CD8-positive, alpha-beta memory T cell (primary cell): ENCODE measurements around the gene PELO. TPM values are rescaled to one million over a fixed set of nuclear protein-coding genes. Genes with fewer than 3 reads are reported as not detected.
A peak's percentile ranks its signal among the peaks of the same experiment; 100 is the strongest.

Source experiments
- CTCF ChIA-PET: fragments of 350-600 bp; sonication (Branson Sonifier 250); formaldehyde crosslinking; loops from one replicate; lab custom pipeline; 2021; ENCODE audit warnings: antibody characterized with exemption; lab: Charles Lee
- POLR2A ChIA-PET: fragments of 350-600 bp; sonication (Branson Sonifier 250); formaldehyde crosslinking; loops from one replicate; lab custom pipeline; 2021; ENCODE audit warnings: antibody characterized with exemption; lab: Charles Lee
- DNase-seq, 5 donors: peaks; one replicate each; pipeline versions ENCODE4 v3.0.0 to v3.0.0-alpha.2; 2020 to 2022; ENCODE audit warnings: mixed read lengths in 1 of 5
- H3K27ac ChIP-seq: one replicate; pipeline ENCODE4 v1.7.0; 2013; ENCODE audit warnings: low read depth, mild to moderate bottlenecking, low read length, moderate library complexity
- H3K27me3 ChIP-seq: 2 replicates; pipeline ENCODE4 v1.7.0; 2013; ENCODE audit warnings: low read length, mild to moderate bottlenecking; ENCODE audit not compliant: insufficient read depth, poor library complexity, severe bottlenecking
- H3K36me3 ChIP-seq: 2 replicates; pipeline ENCODE4 v1.7.0; 2013; ENCODE audit warnings: mild to moderate bottlenecking, low read length, moderate library complexity; ENCODE audit not compliant: insufficient read depth
- H3K4me1 ChIP-seq: 2 replicates; pipeline ENCODE4 v1.7.0; 2013; ENCODE audit warnings: mild to moderate bottlenecking, low read length, moderate library complexity; ENCODE audit not compliant: insufficient read depth
- H3K4me3 ChIP-seq: 2 replicates; pipeline ENCODE4 v1.7.0; 2013; ENCODE audit warnings: mild to moderate bottlenecking, low read length
- H3K9me3 ChIP-seq: 2 replicates; pipeline ENCODE4 v1.7.0; 2013; ENCODE audit warnings: mild to moderate bottlenecking, low read length
- H3K27ac Mint-ChIP-seq, 8 donors: one replicate each; pipeline ENCODE4 v1.8.0; 2020 to 2021; ENCODE audit warnings: mixed read lengths in 8 of 8, mild to moderate bottlenecking in 6 of 8, inconsistent platforms in 3 of 8, moderate library complexity in 3 of 8
- H3K27me3 Mint-ChIP-seq, 2 donors: one replicate each; pipeline ENCODE4 v1.8.0; 2020 to 2021; ENCODE audit warnings: mixed read lengths in 2 of 2, mild to moderate bottlenecking in 1 of 2, moderate library complexity in 1 of 2
- H3K36me3 Mint-ChIP-seq, 3 donors: one replicate each; pipeline ENCODE4 v1.8.0; 2020 to 2021; ENCODE audit warnings: mixed read lengths in 3 of 3, inconsistent platforms in 1 of 3, mild to moderate bottlenecking in 1 of 3
- H3K4me1 Mint-ChIP-seq, 3 donors: one replicate each; pipeline ENCODE4 v1.8.0; 2020 to 2021; ENCODE audit warnings: mixed read lengths in 3 of 3, inconsistent platforms in 1 of 3, mild to moderate bottlenecking in 1 of 3
- H3K4me3 Mint-ChIP-seq, 7 donors: one replicate each; pipeline ENCODE4 v1.8.0; 2020 to 2021; ENCODE audit warnings: mixed read lengths in 7 of 7, mild to moderate bottlenecking in 6 of 7, moderate library complexity in 4 of 7, inconsistent platforms in 2 of 7
- H3K9me3 Mint-ChIP-seq, 5 donors: one replicate each; pipeline ENCODE4 v1.8.0; 2020 to 2022; ENCODE audit warnings: mixed read lengths in 5 of 5, mild to moderate bottlenecking in 3 of 5, moderate library complexity in 2 of 5, inconsistent platforms in 1 of 5
- polyA plus RNA-seq: library from polyadenylated mRNA; unstranded; fragments of 300-500 nt; fragmentation: Illumina TruSeq; gene quantifications from one replicate; pipeline ENCODE4 v1.2.3, GENCODE V29; 2021
- total RNA-seq, 2 experiments: library from RNA; stranded (reverse); gene quantifications; one replicate each; pipeline ENCODE4 v1.2.3, GENCODE V29; 2021

Gene PELO
- total and polyA plus RNA-seq, 3 experiments from 2014 or later = 14.7 to 37.3 (median 35.9) TPM

GRCh38 chr5:52784737-52785136 lies 3.0 kb upstream of the PELO start:
- POLR2A ChIA-PET = no interaction called here
- Histone ChIP-seq H3K27me3 (no peaks in the 10 kb centered on the region), H3K4me3 (no peak overlapping the region), H3K4me1 (peaks cover 10% of the 10 kb centered on the region), H3K36me3 (no peaks in the 10 kb centered on the region), H3K9me3 (no peaks in the 10 kb centered on the region), H3K27ac (no peak overlapping the region)
- no peak overlapping the region for H3K27ac Mint-ChIP-seq
- no peaks in the 10 kb centered on the region for H3K27me3 Mint-ChIP-seq
- CTCF ChIA-PET = no interaction called here
- H3K9me3 Mint-ChIP-seq = no peaks in the 10 kb centered on the region
- H3K4me3 Mint-ChIP-seq = no peak overlapping the region
- peaks cover 0 to 10% (median 2%) of the 10 kb centered on the region in 3 donors for H3K36me3 Mint-ChIP-seq
- DNase-seq = no peak
- peaks cover 15 to 32% (median 31%) of the 10 kb centered on the region in 3 donors for H3K4me1 Mint-ChIP-seq

GRCh38 chr5:52786391-52786790 lies 1.3 kb upstream of the PELO start:
- Histone ChIP-seq H3K4me1 (peaks cover 10% of the 10 kb centered on the region), H3K27me3 (no peaks in the 10 kb centered on the region), H3K27ac (no peak overlapping the region), H3K4me3 (no peak overlapping the region), H3K9me3 (no peaks in the 10 kb centered on the region), H3K36me3 (no peaks in the 10 kb centered on the region)
- ChIA-PET POLR2A (no interaction called here), CTCF (interaction anchor here (1.2 to 1.8 kb wide), 7 partner anchors 15 to 122 kb away, joined by 3 to 8 read pairs (median 3); no protein-coding TSS in a partner anchor)
- no peak overlapping the region for H3K27ac Mint-ChIP-seq
- H3K4me3 Mint-ChIP-seq = peak overlapping the region in 5 of 7 donors; percentile 0 to 93 (median 91)
- no peaks in the 10 kb centered on the region for H3K27me3 Mint-ChIP-seq
- DNase-seq = no peak
- H3K36me3 Mint-ChIP-seq = peaks cover 0 to 10% (median 1%) of the 10 kb centered on the region in 3 donors
- H3K4me1 Mint-ChIP-seq = peaks cover 31 to 47% (median 47%) of the 10 kb centered on the region in 3 donors
- H3K9me3 Mint-ChIP-seq = no peaks in the 10 kb centered on the region

- H3K27ac ChIP-seq = no peak overlapping the region
These were observed 642 bp upstream of the PELO start for GRCh38 chr5:52786949-52787599.

GRCh38 chr5:52788505-52788821 lies 747 bp downstream of the PELO start:
- H3K4me1 Mint-ChIP-seq = peaks cover 41 to 57% (median 56%) of the 10 kb centered on the region in 3 donors
- H3K27ac ChIP-seq = no peak overlapping the region

More at GRCh38 chr5:52786949-52787599, 642 bp upstream of the PELO start:
- Histone ChIP-seq H3K9me3 (no peaks in the 10 kb centered on the region), H3K27me3 (no peaks in the 10 kb centered on the region), H3K4me1 (peaks cover 10% of the 10 kb centered on the region), H3K4me3 (peak overlapping the region; percentile 75), H3K36me3 (no peaks in the 10 kb centered on the region)
- CTCF ChIA-PET = interaction anchor here (1.2 to 2.9 kb wide), 13 partner anchors 9 to 129 kb away, joined by 3 to 26 read pairs (median 4); no protein-coding TSS in a partner anchor
- peak in 4 of 5 donors; percentile 6 to 68 (median 46) for DNase-seq
- POLR2A ChIA-PET = interaction anchor here (0.8 to 1.5 kb wide), 3 partner anchors 12 to 61 kb away, joined by 3 to 12 read pairs (median 4); no protein-coding TSS in a partner anchor
- no peaks in the 10 kb centered on the region for H3K27me3 Mint-ChIP-seq
- H3K4me1 Mint-ChIP-seq = peaks cover 34 to 51% (median 51%) of the 10 kb centered on the region in 3 donors
- H3K9me3 Mint-ChIP-seq = no peaks in the 10 kb centered on the region
- H3K4me3 Mint-ChIP-seq = peak overlapping the region; percentile 91 to 97 (median 93)
- H3K27ac Mint-ChIP-seq = peak overlapping the region; percentile 6 to 94 (median 52)
- peaks cover 0 to 10% (median 0%) of the 10 kb centered on the region in 3 donors for H3K36me3 Mint-ChIP-seq

GRCh38 chr5:52789378-52789777 lies 1.7 kb downstream of the PELO start:
- peaks cover 0 to 11% (median 0%) of the 10 kb centered on the region in 3 donors for H3K36me3 Mint-ChIP-seq
- POLR2A ChIA-PET = interaction anchor here (0.8 to 1.2 kb wide), 3 partner anchors 10 to 14 kb away, joined by 3 read pairs; no protein-coding TSS in a partner anchor

More at GRCh38 chr5:52788505-52788821, 747 bp downstream of the PELO start:
- peaks cover 0 to 11% (median 0%) of the 10 kb centered on the region in 3 donors for H3K36me3 Mint-ChIP-seq
- H3K27ac Mint-ChIP-seq = peak overlapping the region in 5 of 8 donors; percentile 6 to 83 (median 31)
- peak overlapping the region; percentile 75 for H3K4me3 ChIP-seq
- CTCF ChIA-PET = interaction anchor here (1.5 to 2.9 kb wide), 4 partner anchors 11 to 96 kb away, joined by 3 to 26 read pairs (median 4); no protein-coding TSS in a partner anchor
- no peak for DNase-seq
- H3K4me1 ChIP-seq = peaks cover 10% of the 10 kb centered on the region
- POLR2A ChIA-PET = interaction anchor here (1.3 to 1.5 kb wide), 2 partner anchors 11 to 63 kb away, joined by 4 to 12 read pairs; no protein-coding TSS in a partner anchor
- peak overlapping the region; percentile 91 to 97 (median 93) for H3K4me3 Mint-ChIP-seq
- no peaks in the 10 kb centered on the region for H3K9me3 ChIP-seq
- H3K27me3 Mint-ChIP-seq = no peaks in the 10 kb centered on the region
- H3K27me3 ChIP-seq = no peaks in the 10 kb centered on the region
- no peaks in the 10 kb centered on the region for H3K9me3 Mint-ChIP-seq
- no peaks in the 10 kb centered on the region for H3K36me3 ChIP-seq

GRCh38 chr5:52789851-52790250 lies 2.1 kb downstream of the PELO start:
- POLR2A ChIA-PET = interaction anchor here (1.0 to 1.2 kb wide), 2 partner anchors 10 to 14 kb away, joined by 3 read pairs; no protein-coding TSS in a partner anchor
- CTCF ChIA-PET = interaction anchor here (1.2 to 2.9 kb wide), 3 partner anchors 9 to 126 kb away, joined by 3 to 26 read pairs (median 4); no protein-coding TSS in a partner anchor
- H3K4me3 Mint-ChIP-seq = peak overlapping the region in 6 of 7 donors; percentile 29 to 96 (median 92)

More at GRCh38 chr5:52789378-52789777, 1.7 kb downstream of the PELO start:
- CTCF ChIA-PET = interaction anchor here (1.2 to 2.9 kb wide), 3 partner anchors 10 to 126 kb away, joined by 3 to 26 read pairs (median 4); no protein-coding TSS in a partner anchor
- Histone ChIP-seq H3K27ac (no peak overlapping the region), H3K36me3 (no peaks in the 10 kb centered on the region), H3K9me3 (no peaks in the 10 kb centered on the region), H3K27me3 (no peaks in the 10 kb centered on the region), H3K4me1 (peaks cover 10% of the 10 kb centered on the region), H3K4me3 (no peak overlapping the region)
- Mint-ChIP-seq H3K4me1 (peaks cover 44 to 57% (median 57%) of the 10 kb centered on the region in 3 donors), H3K4me3 (peak overlapping the region; percentile 1 to 96 (median 92)), H3K9me3 (no peaks in the 10 kb centered on the region), H3K27ac (peak overlapping the region in 3 of 8 donors; percentile 4 to 63 (median 29)), H3K27me3 (no peaks in the 10 kb centered on the region)
- DNase-seq = no peak

GRCh38 chr5:52791366-52791765 lies 3.6 kb downstream of the PELO start:
- Mint-ChIP-seq H3K4me3 (peak overlapping the region in 3 of 7 donors; percentile 0 to 93 (median 91)), H3K27ac (peak overlapping the region in 2 of 8 donors; percentile 12 to 42), H3K4me1 (peaks cover 46 to 62% (median 59%) of the 10 kb centered on the region in 3 donors), H3K36me3 (peaks cover 0 to 11% (median 0%) of the 10 kb centered on the region in 3 donors), H3K27me3 (no peaks in the 10 kb centered on the region), H3K9me3 (no peaks in the 10 kb centered on the region)
- Histone ChIP-seq H3K27me3 (no peaks in the 10 kb centered on the region), H3K27ac (no peak overlapping the region), H3K4me3 (no peak overlapping the region), H3K9me3 (no peaks in the 10 kb centered on the region), H3K36me3 (no peaks in the 10 kb centered on the region), H3K4me1 (peaks cover 10% of the 10 kb centered on the region)
- DNase-seq = no peak
- ChIA-PET POLR2A (no interaction called here), CTCF (no interaction called here)

More at GRCh38 chr5:52789851-52790250, 2.1 kb downstream of the PELO start:
- no peaks in the 10 kb centered on the region for H3K36me3 ChIP-seq
- Mint-ChIP-seq H3K36me3 (peaks cover 0 to 11% (median 0%) of the 10 kb centered on the region in 3 donors), H3K4me1 (peaks cover 46 to 61% (median 61%) of the 10 kb centered on the region in 3 donors), H3K27me3 (no peaks in the 10 kb centered on the region), H3K27ac (peak overlapping the region in 4 of 8 donors; percentile 0 to 29 (median 12)), H3K9me3 (no peaks in the 10 kb centered on the region)
- H3K27ac ChIP-seq = no peak overlapping the region
- no peaks in the 10 kb centered on the region for H3K27me3 ChIP-seq
- no peak for DNase-seq
- H3K4me1 ChIP-seq = peaks cover 10% of the 10 kb centered on the region
- H3K9me3 ChIP-seq = no peaks in the 10 kb centered on the region
- no peak overlapping the region for H3K4me3 ChIP-seq
